Fibroblast of lung (primary cell): ENCODE data around the gene NEUROG1.

ENCODE experiments used
- CTCF ChIP-seq, 2 donors: IDR thresholded peaks in 1 of 2; conservative IDR thresholded peaks in 1 of 2; 1 replicate in 1 of 2; 2 replicates in 1 of 2; pipeline ENCODE4 v1.5.1; 2011 to 2012; ENCODE audit warnings: low read length in 2 of 2, control low read depth in 1 of 2, inconsistent platforms in 1 of 2, low read depth in 1 of 2, mild to moderate bottlenecking in 1 of 2
- EZH2 ChIP-seq: IDR thresholded peaks from 2 replicates; pipeline ENCODE4 v1.5.1; 2012; ENCODE audit warnings: low read length, control low read depth, mild to moderate bottlenecking; ENCODE audit errors: missing control alignments

- TF ChIP-seq CTCF (conservative IDR thresholded peaks at IDR 0.05 in 1 of 2, IDR thresholded peaks at IDR 0.05 in 1 of 2; ENCODE audit: low read depth in 1 of 2, low read length in 2 of 2): no peak
- no peak for TF ChIP-seq EZH2
Measured at GRCh38 chr5:135584276-135584675, 48.5 kb upstream of the NEUROG1 start.
